AG04450 (cell line): ENCODE data around the gene B4GALNT4. TPM values are rescaled to one million over a fixed set of nuclear protein-coding genes. Genes with fewer than 3 reads are reported as not detected.
"Not testable (repeated sequence)": the region's sequence is repeated elsewhere in the genome, so short reads cannot be mapped to it uniquely, and the experiment has no call there.

Source experiments
- CTCF ChIA-PET: fragments of 300-600, 350-600 bp; formaldehyde crosslinking; extraction: SDS; loops from one replicate; lab custom pipeline; 2022; ENCODE audit warnings: antibody characterized with exemption, inconsistent platforms; lab: Charles Lee
- POLR2A ChIA-PET: fragments of 350-600 bp; formaldehyde crosslinking; extraction: SDS; loops from one replicate; lab custom pipeline; 2021; ENCODE audit warnings: antibody characterized with exemption, inconsistent platforms; lab: Yijun Ruan, JAX
- DNase-seq: peaks from one replicate; pipeline ENCODE4 v3.0.0-alpha.2; 2011; ENCODE audit warnings: low read depth, low spot score
- H3K27ac ChIP-seq: one replicate; pipeline ENCODE4 v1.5.1; 2012; ENCODE audit warnings: low read depth, low read length, control low read depth
- H3K27me3 ChIP-seq: one replicate; pipeline ENCODE4 v1.6.0; 2012; ENCODE audit warnings: low read length; ENCODE audit not compliant: control insufficient read depth, insufficient read depth
- H3K4me3 ChIP-seq: 2 replicates; pipeline ENCODE4 v1.5.1; 2011; ENCODE audit warnings: mild to moderate bottlenecking, low read depth, low read length, control low read depth
- H3K9me3 ChIP-seq: 2 replicates; pipeline ENCODE4 v1.5.1; 2012; ENCODE audit warnings: low read length; ENCODE audit not compliant: control insufficient read depth, insufficient read depth
- polyA plus RNA-seq: library from polyadenylated mRNA; depleted of rRNA; stranded (reverse); fragments of >200 nt; gene quantifications from 2 replicates; pipeline ENCODE4 v1.2.3, GENCODE V29; 2011
- TF ChIP-seq, protein P1 (sequence below): IDR thresholded peaks from 2 replicates; pipeline ENCODE4 v1.5.1; 2011; ENCODE audit warnings: low read depth, low read length, control low read depth, inconsistent platforms

The B4GALNT4 gene
- polyA plus RNA-seq, 1 experiment, result 7.8 TPM

- POLR2A ChIA-PET, result no interaction called here
- H3K4me3 ChIP-seq, result no peak overlapping the region
- TF ChIP-seq, protein P1, sequence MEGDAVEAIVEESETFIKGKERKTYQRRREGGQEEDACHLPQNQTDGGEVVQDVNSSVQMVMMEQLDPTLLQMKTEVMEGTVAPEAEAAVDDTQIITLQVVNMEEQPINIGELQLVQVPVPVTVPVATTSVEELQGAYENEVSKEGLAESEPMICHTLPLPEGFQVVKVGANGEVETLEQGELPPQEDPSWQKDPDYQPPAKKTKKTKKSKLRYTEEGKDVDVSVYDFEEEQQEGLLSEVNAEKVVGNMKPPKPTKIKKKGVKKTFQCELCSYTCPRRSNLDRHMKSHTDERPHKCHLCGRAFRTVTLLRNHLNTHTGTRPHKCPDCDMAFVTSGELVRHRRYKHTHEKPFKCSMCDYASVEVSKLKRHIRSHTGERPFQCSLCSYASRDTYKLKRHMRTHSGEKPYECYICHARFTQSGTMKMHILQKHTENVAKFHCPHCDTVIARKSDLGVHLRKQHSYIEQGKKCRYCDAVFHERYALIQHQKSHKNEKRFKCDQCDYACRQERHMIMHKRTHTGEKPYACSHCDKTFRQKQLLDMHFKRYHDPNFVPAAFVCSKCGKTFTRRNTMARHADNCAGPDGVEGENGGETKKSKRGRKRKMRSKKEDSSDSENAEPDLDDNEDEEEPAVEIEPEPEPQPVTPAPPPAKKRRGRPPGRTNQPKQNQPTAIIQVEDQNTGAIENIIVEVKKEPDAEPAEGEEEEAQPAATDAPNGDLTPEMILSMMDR, result no peak
Observed at GRCh38 chr11:360326-361280, 8.7 kb upstream of the B4GALNT4 start.

DNA sequence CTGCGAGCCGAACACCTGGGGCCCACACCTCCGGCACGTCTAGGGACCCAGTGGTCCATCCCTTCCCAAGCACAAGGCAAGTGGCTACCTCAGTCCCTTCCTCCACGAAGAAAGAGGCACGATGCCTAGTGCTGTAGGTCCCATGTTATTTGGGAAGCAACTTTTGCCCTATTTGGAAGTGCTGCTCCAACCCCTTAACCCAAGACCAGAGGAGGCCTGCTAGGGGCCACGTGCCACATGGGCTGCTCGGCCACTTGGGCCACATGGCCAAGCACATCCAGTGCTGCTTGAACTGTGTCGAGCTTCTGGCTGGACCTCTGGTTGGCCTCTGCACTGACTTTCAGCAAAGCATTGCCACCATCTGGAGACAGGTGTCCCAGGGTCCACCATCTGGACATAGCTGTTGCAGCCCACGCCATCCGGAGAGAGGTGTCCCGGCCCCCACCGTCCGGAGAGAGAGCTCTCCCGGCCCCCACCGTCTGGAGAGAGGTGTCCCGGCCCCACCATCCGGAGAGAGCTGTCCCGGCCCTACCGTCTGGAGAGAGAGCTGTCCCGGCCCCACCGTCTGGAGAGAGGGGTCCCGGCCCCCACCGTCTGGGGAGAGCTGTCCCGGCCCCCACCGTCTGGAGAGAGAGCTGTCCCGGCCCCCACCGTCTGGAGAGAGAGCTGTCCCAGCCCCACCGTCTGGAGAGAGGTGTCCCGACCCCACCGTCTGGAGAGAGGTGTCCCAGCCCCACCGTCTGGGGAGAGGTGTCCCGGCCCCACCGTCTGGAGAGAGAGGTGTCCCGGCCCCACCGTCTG, 6.5 kb upstream of the B4GALNT4 start:
- TF ChIP-seq, protein P1, result no peak
- CTCF ChIA-PET, result interaction anchor here (0.6 to 4.0 kb wide), 4 partner anchors 57 to 494 kb away, joined by 3 to 20 read pairs (median 5); no protein-coding TSS in a partner anchor
- no peak for DNase-seq
- no peak overlapping the region for H3K27ac ChIP-seq
- POLR2A ChIA-PET, result no interaction called here
- no peak overlapping the region for H3K4me3 ChIP-seq
- peaks cover 22% of the 10 kb centered on the region for H3K9me3 ChIP-seq
- peaks cover 8% of the 10 kb centered on the region for H3K27me3 ChIP-seq

More at GRCh38 chr11:360326-361280, 8.7 kb upstream of the B4GALNT4 start:
- no peak overlapping the region for H3K27ac ChIP-seq
- H3K9me3 ChIP-seq, result peaks cover 22% of the 10 kb centered on the region
- no peak for DNase-seq
- CTCF ChIA-PET, result interaction anchor here (0.5 to 1.0 kb wide), 2 partner anchors 88 to 110 kb away, joined by 3 to 7 read pairs; no protein-coding TSS in a partner anchor
- H3K27me3 ChIP-seq, result no peaks in the 10 kb centered on the region

DNA sequence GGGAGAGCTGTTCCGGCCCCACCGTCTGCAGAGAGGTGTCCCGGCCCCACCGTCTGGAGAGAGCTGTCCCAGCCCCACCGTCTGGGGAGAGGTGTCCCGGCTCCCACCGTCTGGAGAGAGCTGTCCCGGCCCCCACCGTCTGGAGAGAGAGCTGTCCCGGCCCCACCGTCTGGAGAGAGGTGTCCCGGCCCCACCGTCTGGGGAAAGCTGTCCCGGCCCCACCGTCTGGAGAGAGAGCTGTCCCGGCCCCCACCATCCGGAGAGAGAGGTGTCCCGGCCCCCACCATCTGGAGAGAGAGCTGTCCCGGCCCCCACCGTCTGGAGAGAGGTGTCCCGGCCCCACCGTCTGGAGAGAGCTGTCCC, 5.9 kb upstream of the B4GALNT4 start:
- Histone ChIP-seq H3K9me3 (peaks cover 22% of the 10 kb centered on the region), H3K27me3 (peaks cover 13% of the 10 kb centered on the region)
- POLR2A ChIA-PET, H3K27ac ChIP-seq, DNase-seq, H3K4me3 ChIP-seq: not testable (repeated sequence)
- CTCF ChIA-PET, result interaction anchor here (0.6 to 4.0 kb wide), 4 partner anchors 58 to 494 kb away, joined by 4 to 20 read pairs (median 6); no protein-coding TSS in a partner anchor

DNA sequence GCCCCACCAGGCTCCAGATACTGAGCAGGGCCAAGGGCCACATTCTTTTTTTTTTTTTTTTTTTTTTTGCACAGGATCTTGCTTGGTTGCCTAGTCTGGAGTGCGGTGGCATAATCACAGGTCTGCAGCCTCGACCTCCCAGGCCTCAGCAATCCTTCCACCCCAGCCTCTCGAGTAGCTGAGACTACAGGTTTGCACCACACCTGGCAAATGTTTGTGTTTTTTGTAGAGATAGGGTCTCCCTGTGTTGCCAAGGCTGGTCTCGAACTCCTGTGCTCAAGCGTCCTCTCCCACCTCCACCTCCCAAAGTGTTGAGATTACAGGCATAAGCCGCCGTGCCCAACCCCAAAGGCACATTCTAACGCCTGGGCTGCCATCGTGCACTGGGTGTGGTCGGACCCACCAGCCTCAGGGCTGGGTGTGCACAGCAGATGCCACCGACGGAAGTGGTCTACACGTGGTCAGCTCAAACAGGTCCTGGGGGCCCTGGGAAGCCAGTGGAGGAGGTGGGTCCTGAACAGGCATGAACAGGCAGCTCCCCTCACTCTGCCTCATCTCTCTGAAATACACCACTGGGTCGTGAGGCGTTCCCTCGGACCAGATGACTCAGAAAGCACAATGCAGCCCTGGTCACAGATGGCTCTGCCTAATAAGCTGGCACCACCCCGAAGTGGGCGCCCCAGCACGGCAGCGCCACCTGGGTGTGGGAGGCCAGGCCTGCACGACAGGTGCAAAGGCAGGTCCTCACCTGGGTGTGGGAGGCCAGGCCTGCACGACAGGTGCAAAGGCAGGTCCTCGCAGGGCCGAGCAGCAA, 5.1 kb upstream of the B4GALNT4 start:
- DNase-seq, result no peak
- ChIA-PET POLR2A (no interaction called here), CTCF (interaction anchor here (0.6 to 4.0 kb wide), 5 partner anchors 8 to 493 kb away, joined by 4 to 20 read pairs (median 6); no protein-coding TSS in a partner anchor)
- H3K27me3 ChIP-seq, result peaks cover 15% of the 10 kb centered on the region
- no peak overlapping the region for H3K27ac ChIP-seq
- H3K4me3 ChIP-seq, result no peak overlapping the region
- peaks cover 20% of the 10 kb centered on the region for H3K9me3 ChIP-seq
- TF ChIP-seq, protein P1, result no peak
